ENCODE data around the gene RASEF. TPM values are rescaled to one million over a fixed set of nuclear protein-coding genes. Genes with fewer than 3 reads are reported as not detected.

The RASEF gene
- total and polyA plus RNA-seq, 2 of the 4 experiments (the other 2 are of a cell fraction), result under 0.01 to 0.05 TPM

GRCh38 chr9:82940376-82940775 is 122.6 kb downstream of the RASEF start:
- Histone ChIP-seq H2AK9ac (replicated peaks; ENCODE audit: low read depth, low read length, poor library complexity) (no peak overlapping the region), H3K27me3 (ENCODE audit: control insufficient read depth, insufficient read depth, low read length) (no peaks in the 10 kb centered on the region), H4K20me1 (ENCODE audit: insufficient read depth, low read length) (no peaks in the 10 kb centered on the region), H3K9ac (ENCODE audit: low read depth, low read length) (no peak overlapping the region), H3K9me3 (ENCODE audit: control insufficient read depth, insufficient read depth, low read length) (no peaks in the 10 kb centered on the region), H3K9me1 (ENCODE audit: insufficient read depth, low read length) (no peaks in the 10 kb centered on the region), H4K5ac (ENCODE audit: low read depth, low read length) (no peak overlapping the region), H3K36me3 (ENCODE audit: control insufficient read depth, insufficient read depth, low read length) (no peaks in the 10 kb centered on the region), H4K8ac (ENCODE audit: low read depth in 2 of 2, low read length in 2 of 2) (no peak overlapping the region), H3K4ac (ENCODE audit: low read depth, low read length) (no peak overlapping the region), H3K4me2 (ENCODE audit: low read depth, low read length) (no peak overlapping the region), H3K23ac (ENCODE audit: low read depth, low read length) (no peak overlapping the region), H3K4me3 (ENCODE audit: insufficient read depth, low read depth, low read length) (no peak overlapping the region), H2AK5ac (ENCODE audit: low read depth, low read length) (no peak overlapping the region), H2BK15ac (ENCODE audit: low read depth, low read length) (no peak overlapping the region), H3K18ac (ENCODE audit: low read depth, low read length) (no peak overlapping the region), H2AFZ (replicated peaks; ENCODE audit: low read length, poor library complexity) (no peak overlapping the region), H3K27ac (ENCODE audit: insufficient read depth, low read length) (no peak overlapping the region), H3K14ac (replicated peaks; ENCODE audit: low read depth, low read length) (no peak overlapping the region), H4K91ac (ENCODE audit: insufficient read depth, low read depth, low read length) (no peak overlapping the region), H3K56ac (ENCODE audit: extremely low read depth, insufficient read depth, low read length) (no peak overlapping the region), H2BK20ac (ENCODE audit: low read depth, low read length) (no peak overlapping the region), H2BK5ac (ENCODE audit: low read depth, low read length, poor library complexity, severe bottlenecking) (no peak overlapping the region), H3K79me1 (ENCODE audit: low read depth in 1 of 2, low read length in 2 of 2) (no peaks in the 10 kb centered on the region), H3K4me1 (ENCODE audit: control insufficient read depth, insufficient read depth, low read length) (no peaks in the 10 kb centered on the region), H2BK120ac (ENCODE audit: low read depth, low read length) (no peak overlapping the region)
- POLR2A ChIA-PET (ENCODE audit: unreplicated experiment), result no interaction called here
- dilution Hi-C loops (cut with HindIII; ENCODE audit: low sequenced_read_pairs, unreplicated experiment) (no loop called here), in situ Hi-C loops (cut with MboI; ENCODE audit: low sequenced_read_pairs) (no loop called here), intact Hi-C loops (cut with micrococcal nuclease) (no loop called here)
- WGBS, 2 experiments (ENCODE audit: extremely low coverage in 2 of 2, insufficient read length in 1 of 2), result no CpG with 5 or more reads among the region's 7 CpGs
- CTCF ChIA-PET, result no interaction called here
- BruUV-seq (replicated peaks), result no TSS peak
- DNase-seq, result no peak
- ATAC-seq (ENCODE audit: low read depth), result no peak
- TF ChIP-seq MXI1 (IDR thresholded peaks at IDR 0.05; ENCODE audit: borderline replicate concordance, low read depth, low read length) (no peak), MAFK (IDR thresholded peaks at IDR 0.05; ENCODE audit: low read depth, low read length) (no peak), RCOR1 (IDR thresholded peaks at IDR 0.05; ENCODE audit: insufficient replicate concordance, low read length) (no peak), CEBPB (IDR thresholded peaks at IDR 0.05; ENCODE audit: low read depth, low read length) (no peak), BHLHE40 (IDR thresholded peaks at IDR 0.05; ENCODE audit: low read depth, low read length) (no peak)
